Measurements from ENCODE around the gene MAP4. TPM values are rescaled to one million over a fixed set of nuclear protein-coding genes. Genes with fewer than 3 reads are reported as not detected.

The MAP4 gene
- total RNA-seq, 1 donor, result 158 TPM

GRCh38 chr3:47899495-47900108 lies 116.6 kb downstream of the MAP4 start:
- no peak overlapping the region for H3K4me3 ChIP-seq (ENCODE audit: insufficient read depth, low read length)
- H3K9me3 ChIP-seq (ENCODE audit: low read depth, low read length), result no peaks in the 10 kb centered on the region
- no peak for TF ChIP-seq CTCF (IDR thresholded peaks at IDR 0.05; ENCODE audit: extremely low read depth, low read depth, low read length)
- H2AFZ ChIP-seq (ENCODE audit: low read length), result no peak overlapping the region
- H3K79me2 ChIP-seq (ENCODE audit: insufficient read depth, low read length), result peaks cover 25% of the 10 kb centered on the region
- peaks cover 7% of the 10 kb centered on the region for H3K4me1 ChIP-seq (ENCODE audit: insufficient read depth, low read length)
- H3K4me2 ChIP-seq (ENCODE audit: insufficient read depth, low read length), result no peak overlapping the region
- H4K20me1 ChIP-seq (ENCODE audit: insufficient read depth, low read length), result peaks cover 14% of the 10 kb centered on the region
- H3K36me3 ChIP-seq (ENCODE audit: insufficient read depth, low read length), result peaks cover 29% of the 10 kb centered on the region
- H3K27ac ChIP-seq (ENCODE audit: low read depth, low read length), result no peak overlapping the region
- no peaks in the 10 kb centered on the region for H3K27me3 ChIP-seq (ENCODE audit: insufficient read depth, low read length)
- DNase-seq (ENCODE audit: insufficient read length, low spot score, missing footprints), result no peak

- Histone ChIP-seq H3K4me3 (ENCODE audit: insufficient read depth, low read length) (no peak overlapping the region), H3K36me3 (ENCODE audit: insufficient read depth, low read length) (peaks cover 27% of the 10 kb centered on the region), H3K27me3 (ENCODE audit: insufficient read depth, low read length) (no peaks in the 10 kb centered on the region), H3K79me2 (ENCODE audit: insufficient read depth, low read length) (peaks cover 20% of the 10 kb centered on the region), H4K20me1 (ENCODE audit: insufficient read depth, low read length) (peaks cover 14% of the 10 kb centered on the region), H3K4me2 (ENCODE audit: insufficient read depth, low read length) (no peak overlapping the region), H3K4me1 (ENCODE audit: insufficient read depth, low read length) (peaks cover 6% of the 10 kb centered on the region), H2AFZ (ENCODE audit: low read length) (no peak overlapping the region), H3K27ac (ENCODE audit: low read depth, low read length) (no peak overlapping the region), H3K9me3 (ENCODE audit: low read depth, low read length) (no peaks in the 10 kb centered on the region)
- DNase-seq (ENCODE audit: insufficient read length, low spot score, missing footprints), result no peak
- TF ChIP-seq CTCF (IDR thresholded peaks at IDR 0.05; ENCODE audit: extremely low read depth, low read depth, low read length), result no peak
Measured at GRCh38 chr3:47897954-47898353, 118.3 kb downstream of the MAP4 start.

GRCh38 chr3:47896736-47897135 lies 119.5 kb downstream of the MAP4 start:
- no peak for DNase-seq (ENCODE audit: insufficient read length, low spot score, missing footprints)
- Histone ChIP-seq H3K4me1 (ENCODE audit: insufficient read depth, low read length) (no peaks in the 10 kb centered on the region), H3K4me2 (ENCODE audit: insufficient read depth, low read length) (no peak overlapping the region), H3K36me3 (ENCODE audit: insufficient read depth, low read length) (peaks cover 33% of the 10 kb centered on the region), H3K79me2 (ENCODE audit: insufficient read depth, low read length) (peaks cover 23% of the 10 kb centered on the region), H3K27ac (ENCODE audit: low read depth, low read length) (no peak overlapping the region), H3K9me3 (ENCODE audit: low read depth, low read length) (no peaks in the 10 kb centered on the region), H4K20me1 (ENCODE audit: insufficient read depth, low read length) (peaks cover 11% of the 10 kb centered on the region), H3K4me3 (ENCODE audit: insufficient read depth, low read length) (no peak overlapping the region), H2AFZ (ENCODE audit: low read length) (no peak overlapping the region), H3K27me3 (ENCODE audit: insufficient read depth, low read length) (no peaks in the 10 kb centered on the region)
- TF ChIP-seq CTCF (IDR thresholded peaks at IDR 0.05; ENCODE audit: extremely low read depth, low read depth, low read length), result no peak

GRCh38 chr3:47895241-47895640 lies 121.0 kb downstream of the MAP4 start:
- no peak overlapping the region for H3K27ac ChIP-seq (ENCODE audit: low read depth, low read length)
- no peaks in the 10 kb centered on the region for H3K9me3 ChIP-seq (ENCODE audit: low read depth, low read length)
- no peak for DNase-seq (ENCODE audit: insufficient read length, low spot score, missing footprints)
- H3K36me3 ChIP-seq (ENCODE audit: insufficient read depth, low read length), result peaks cover 32% of the 10 kb centered on the region
- no peak for TF ChIP-seq CTCF (IDR thresholded peaks at IDR 0.05; ENCODE audit: extremely low read depth, low read depth, low read length)
- H2AFZ ChIP-seq (ENCODE audit: low read length), result no peak overlapping the region
- H3K4me1 ChIP-seq (ENCODE audit: insufficient read depth, low read length), result peaks cover 3% of the 10 kb centered on the region
- peaks cover 35% of the 10 kb centered on the region for H3K79me2 ChIP-seq (ENCODE audit: insufficient read depth, low read length)
- no peak overlapping the region for H3K4me2 ChIP-seq (ENCODE audit: insufficient read depth, low read length)
- H4K20me1 ChIP-seq (ENCODE audit: insufficient read depth, low read length), result peaks cover 2% of the 10 kb centered on the region
- no peak overlapping the region for H3K4me3 ChIP-seq (ENCODE audit: insufficient read depth, low read length)
- H3K27me3 ChIP-seq (ENCODE audit: insufficient read depth, low read length), result no peaks in the 10 kb centered on the region
